GM12878 (cell line): Measurements from ENCODE around the gene RIN1. TPM values are rescaled to one million over a fixed set of nuclear protein-coding genes. Genes with fewer than 3 reads are reported as not detected.

Experiments used
- BHLHE40 ChIP-seq, 2 experiments: fragments of 450-650 bp in 1 of 2; IDR thresholded peaks; 2 replicates each; pipeline ENCODE4 v1.6.1; 2011 to 2017; ENCODE audit warnings: low read depth in 2 of 2, borderline replicate concordance in 1 of 2, improper control_type of control experiment in 1 of 2, low read length in 1 of 2, mild to moderate bottlenecking in 1 of 2
- CEBPB ChIP-seq, 2 experiments: fragments of 150-350 bp in 1 of 2; IDR thresholded peaks; 2 replicates each; pipeline ENCODE4 v1.6.1; 2012 to 2014; ENCODE audit warnings: low read depth in 2 of 2, low read length in 2 of 2, borderline replicate concordance in 1 of 2, inconsistent platforms in 1 of 2
- CHD2 ChIP-seq: IDR thresholded peaks from 2 replicates; pipeline ENCODE4 v1.6.1; 2011; ENCODE audit warnings: low read depth, low read length, improper control_type of control experiment, borderline replicate concordance
- EZH2 ChIP-seq: IDR thresholded peaks from 2 replicates; pipeline ENCODE4 v1.6.1; 2012; ENCODE audit warnings: low read depth, mild to moderate bottlenecking, control low read depth, inconsistent platforms, low read length, borderline replicate concordance; ENCODE audit not compliant: control insufficient read depth
- IKZF1 ChIP-seq: fragments of 450-650 bp; conservative IDR thresholded peaks from 2 replicates; pipeline ENCODE4 v1.6.1; 2017; ENCODE audit warnings: antibody characterized with exemption, mild to moderate bottlenecking
- MTA2 ChIP-seq: fragments of 450-650 bp; IDR thresholded peaks from 2 replicates; pipeline ENCODE4 v1.6.1; 2016; ENCODE audit warnings: low read depth, mild to moderate bottlenecking, moderate library complexity
- NFXL1 ChIP-seq: fragments of 450-650 bp; IDR thresholded peaks from 2 replicates; pipeline ENCODE4 v1.6.1; 2017; ENCODE audit warnings: antibody characterized with exemption, mild to moderate bottlenecking, borderline replicate concordance
- PAX5 ChIP-seq: IDR thresholded peaks from 2 replicates; pipeline ENCODE4 v1.6.1; 2011; ENCODE audit warnings: low read depth, low read length, borderline replicate concordance
- RB1 ChIP-seq: fragments of 450-650 bp; formaldehyde crosslinking; IDR thresholded peaks from 2 replicates; pipeline ENCODE4 v1.6.1; 2017; ENCODE audit warnings: mild to moderate bottlenecking, borderline replicate concordance
- RUNX3 ChIP-seq: IDR thresholded peaks from 2 replicates; pipeline ENCODE4 v1.6.1; 2012; ENCODE audit warnings: low read length, inconsistent platforms
- SKIL ChIP-seq: fragments of 450-650 bp; IDR thresholded peaks from 2 replicates; pipeline ENCODE4 v1.6.1; 2017; ENCODE audit warnings: mild to moderate bottlenecking, low read depth, inconsistent platforms; ENCODE audit not compliant: poor library complexity, severe bottlenecking
- SMARCA5 ChIP-seq: fragments of 450-650 bp; IDR thresholded peaks from 2 replicates; pipeline ENCODE4 v1.6.1; 2017; ENCODE audit warnings: mild to moderate bottlenecking
- ZBTB11 ChIP-seq: fragments of 450-650 bp; formaldehyde crosslinking; IDR thresholded peaks from 2 replicates; pipeline ENCODE4 v1.5.0; 2022; ENCODE audit warnings: mild to moderate bottlenecking, missing genetic modification characterization
- polyA plus RNA-seq, 11 experiments: library from polyadenylated mRNA; depleted of rRNA in 4 of 11; unstranded in 6 of 11; stranded (reverse) in 5 of 11; fragments of >200 nt; fragmentation: Nextera tagmentation in 4 of 11; fragmentation: Illumina TruSeq in 1 of 11; extraction: Ambion mirVana in 4 of 11; extraction: Trizol in 1 of 11; gene quantifications; 1 replicate in 1 of 11; 2 replicates in 10 of 11; pipeline versions ENCODE4 v1.2.1 to v1.2.3, GENCODE V29; 2011 to 2016; ENCODE audit warnings: inconsistent platforms in 2 of 11, missing spikeins in 2 of 11, low read depth in 1 of 11
- total RNA-seq, 4 experiments: library from RNA; depleted of rRNA in 3 of 4; stranded (reverse); fragments of >200 nt in 3 of 4; fragmentation: Illumina TruSeq in 1 of 4; extraction: Trizol in 1 of 4; gene quantifications; 2 replicates each; pipeline versions ENCODE4 v1.2.1 to v1.2.3, GENCODE V29; 2013 to 2021
- TF ChIP-seq, protein P1 (sequence below): IDR thresholded peaks from 2 replicates; pipeline ENCODE4 v1.6.1; 2011; ENCODE audit warnings: low read depth, low read length, improper control_type of control experiment, borderline replicate concordance
- TF ChIP-seq, protein P2 (sequence below): IDR thresholded peaks from 2 replicates; pipeline ENCODE4 v1.6.1; 2012; ENCODE audit warnings: low read length, inconsistent platforms
- TF ChIP-seq, protein P3 (sequence below): fragments of 450-650 bp; formaldehyde crosslinking; IDR thresholded peaks from 2 replicates; pipeline ENCODE4 v1.4.0; 2022; ENCODE audit warnings: mild to moderate bottlenecking, moderate library complexity

The RIN1 gene
- total and polyA plus RNA-seq, 10 of the 15 experiments (the other 5 are each of a cell fraction or from before 2014, with no cell fraction given), result 0.04 to 0.69 (median 0.22) TPM; not detected in 1

DNA sequence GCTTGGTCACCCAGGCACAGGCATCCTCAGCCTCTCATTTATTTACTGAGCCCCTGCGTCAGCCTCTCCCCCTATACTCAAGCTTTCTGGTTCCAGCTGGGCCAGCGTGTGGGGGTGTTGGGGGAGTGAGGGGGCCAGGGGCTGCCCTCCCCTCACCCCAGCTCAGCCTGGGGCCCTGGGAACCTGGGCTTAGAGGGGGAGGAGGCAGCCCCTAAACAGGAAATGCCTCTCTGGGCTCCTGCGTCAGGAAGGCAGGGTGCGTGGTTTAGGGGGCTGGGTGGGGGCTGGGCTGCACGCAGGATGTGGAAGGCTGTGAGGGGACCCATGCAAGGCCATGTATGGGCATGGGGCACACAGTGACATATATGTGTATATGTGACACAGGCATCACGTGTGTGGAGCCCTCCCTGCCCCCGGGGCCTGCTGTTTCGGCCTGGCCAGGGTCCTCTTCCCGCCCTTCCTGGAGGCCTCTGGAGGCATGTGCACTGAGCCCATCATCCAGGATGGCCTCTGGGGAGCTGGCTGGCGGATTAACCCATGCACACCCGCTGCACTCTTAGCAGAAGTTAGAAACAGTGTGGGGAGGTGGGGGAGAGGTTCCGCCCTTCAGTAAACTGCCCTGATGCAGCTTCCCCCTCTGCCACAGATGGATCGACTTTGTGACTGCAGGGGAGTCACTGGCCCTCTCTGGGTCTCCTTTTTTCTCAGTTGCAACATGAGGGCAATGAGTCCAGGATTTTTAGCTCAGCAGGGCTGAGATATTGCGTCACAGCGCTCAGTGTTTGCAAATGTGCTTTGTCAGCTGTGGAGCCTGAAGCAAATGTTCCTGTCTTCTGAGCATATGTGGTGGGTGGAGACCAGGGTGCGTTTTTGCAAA, 18.3 kb downstream of the RIN1 start (continued):
- TF ChIP-seq CEBPB (IDR thresholded peaks at IDR 0.05; ENCODE audit: borderline replicate concordance in 1 of 2, low read depth in 2 of 2, low read length in 2 of 2) (no peak), SKIL (no peak), EZH2 (no peak), IKZF1 (peak; percentile 25; the same call in 1 of the 2 replicates), SMARCA5 (no peak), PAX5 (peak; percentile 68; the same call in 1 of the 2 replicates), MTA2 (0 out of 2 replicates have a peak, but pooled peaks have one; percentile 20), CHD2 (0 out of 2 replicates have a peak, but pooled peaks have one; percentile 53), ZBTB11 (CRISPR knock-in tag) (no peak), NFXL1 (no peak), RUNX3 (0 out of 2 replicates have a peak, but pooled peaks have one; percentile 27), BHLHE40 (IDR thresholded peaks at IDR 0.05; ENCODE audit: borderline replicate concordance in 1 of 2, low read depth in 2 of 2, low read length in 1 of 2) (peak; percentile 12 to 60; a peak in 1 of 4 replicates), RB1 (no peak)
- TF ChIP-seq, protein P1, sequence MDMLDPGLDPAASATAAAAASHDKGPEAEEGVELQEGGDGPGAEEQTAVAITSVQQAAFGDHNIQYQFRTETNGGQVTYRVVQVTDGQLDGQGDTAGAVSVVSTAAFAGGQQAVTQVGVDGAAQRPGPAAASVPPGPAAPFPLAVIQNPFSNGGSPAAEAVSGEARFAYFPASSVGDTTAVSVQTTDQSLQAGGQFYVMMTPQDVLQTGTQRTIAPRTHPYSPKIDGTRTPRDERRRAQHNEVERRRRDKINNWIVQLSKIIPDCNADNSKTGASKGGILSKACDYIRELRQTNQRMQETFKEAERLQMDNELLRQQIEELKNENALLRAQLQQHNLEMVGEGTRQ, result peak; percentile 7; the same call in 1 of the 2 replicates
- TF ChIP-seq, protein P2, sequence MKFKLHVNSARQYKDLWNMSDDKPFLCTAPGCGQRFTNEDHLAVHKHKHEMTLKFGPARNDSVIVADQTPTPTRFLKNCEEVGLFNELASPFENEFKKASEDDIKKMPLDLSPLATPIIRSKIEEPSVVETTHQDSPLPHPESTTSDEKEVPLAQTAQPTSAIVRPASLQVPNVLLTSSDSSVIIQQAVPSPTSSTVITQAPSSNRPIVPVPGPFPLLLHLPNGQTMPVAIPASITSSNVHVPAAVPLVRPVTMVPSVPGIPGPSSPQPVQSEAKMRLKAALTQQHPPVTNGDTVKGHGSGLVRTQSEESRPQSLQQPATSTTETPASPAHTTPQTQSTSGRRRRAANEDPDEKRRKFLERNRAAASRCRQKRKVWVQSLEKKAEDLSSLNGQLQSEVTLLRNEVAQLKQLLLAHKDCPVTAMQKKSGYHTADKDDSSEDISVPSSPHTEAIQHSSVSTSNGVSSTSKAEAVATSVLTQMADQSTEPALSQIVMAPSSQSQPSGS, result no peak
- TF ChIP-seq, protein P3, sequence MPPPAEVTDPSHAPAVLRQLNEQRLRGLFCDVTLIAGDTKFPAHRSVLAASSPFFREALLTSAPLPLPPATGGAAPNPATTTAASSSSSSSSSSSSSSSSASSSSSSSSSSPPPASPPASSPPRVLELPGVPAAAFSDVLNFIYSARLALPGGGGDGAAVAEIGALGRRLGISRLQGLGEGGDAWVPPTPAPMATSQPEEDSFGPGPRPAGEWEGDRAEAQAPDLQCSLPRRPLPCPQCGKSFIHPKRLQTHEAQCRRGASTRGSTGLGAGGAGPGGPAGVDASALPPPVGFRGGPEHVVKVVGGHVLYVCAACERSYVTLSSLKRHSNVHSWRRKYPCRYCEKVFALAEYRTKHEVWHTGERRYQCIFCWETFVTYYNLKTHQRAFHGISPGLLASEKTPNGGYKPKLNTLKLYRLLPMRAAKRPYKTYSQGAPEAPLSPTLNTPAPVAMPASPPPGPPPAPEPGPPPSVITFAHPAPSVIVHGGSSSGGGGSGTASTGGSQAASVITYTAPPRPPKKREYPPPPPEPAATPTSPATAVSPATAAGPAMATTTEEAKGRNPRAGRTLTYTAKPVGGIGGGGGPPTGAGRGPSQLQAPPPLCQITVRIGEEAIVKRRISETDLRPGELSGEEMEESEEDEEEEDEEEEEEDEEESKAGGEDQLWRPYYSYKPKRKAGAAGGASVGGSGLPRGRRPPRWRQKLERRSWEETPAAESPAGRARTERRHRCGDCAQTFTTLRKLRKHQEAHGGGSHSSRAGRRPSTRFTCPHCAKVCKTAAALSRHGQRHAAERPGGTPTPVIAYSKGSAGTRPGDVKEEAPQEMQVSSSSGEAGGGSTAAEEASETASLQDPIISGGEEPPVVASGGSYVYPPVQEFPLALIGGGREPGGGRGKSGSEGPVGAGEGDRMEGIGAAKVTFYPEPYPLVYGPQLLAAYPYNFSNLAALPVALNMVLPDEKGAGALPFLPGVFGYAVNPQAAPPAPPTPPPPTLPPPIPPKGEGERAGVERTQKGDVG (CRISPR knock-in tag), result no peak
